K562 (cell line): ENCODE data around the gene CEP128.

Experiments used
- CTCF ChIP-seq, 3 experiments: IDR thresholded peaks in 2 of 3; conservative IDR thresholded peaks in 1 of 3; 2 replicates each; pipeline ENCODE4 v1.5.1; 2011 to 2012; ENCODE audit warnings: low read length in 3 of 3, mild to moderate bottlenecking in 3 of 3, control low read depth in 2 of 3, improper control_type of control experiment in 1 of 3, inconsistent platforms in 1 of 3, low read depth in 1 of 3, mixed read lengths in 1 of 3, moderate library complexity in 1 of 3; ENCODE audit not compliant: insufficient read depth in 2 of 3
- DMBX1 ChIP-seq: fragments of 250-450 bp; sonication (Bioruptor Pico); IDR thresholded peaks from 2 replicates; pipeline ENCODE4 v1.8.0; 2022; ENCODE audit warnings: inconsistent platforms, mild to moderate bottlenecking, moderate library complexity, borderline replicate concordance
- JUN ChIP-seq, 2 experiments: sonication (generic) in 1 of 2; formaldehyde crosslinking in 1 of 2; IDR thresholded peaks; 2 replicates each; pipeline versions ENCODE4 v1.6.1 to v1.8.0; 2012 to 2022; ENCODE audit warnings: borderline replicate concordance in 2 of 2, mild to moderate bottlenecking in 2 of 2, improper control_type of control experiment in 1 of 2, low read depth in 1 of 2, low read length in 1 of 2, missing genetic modification reagents in 1 of 2
- MAFK ChIP-seq: IDR thresholded peaks from 2 replicates; pipeline ENCODE4 v1.6.1; 2011; ENCODE audit warnings: low read length, improper control_type of control experiment
- SAFB2 ChIP-seq: fragments of 200-400 bp; formaldehyde crosslinking; IDR thresholded peaks from 2 replicates; pipeline ENCODE4 v1.6.1; 2018; ENCODE audit warnings: borderline replicate concordance, low read length, low read depth, moderate library complexity; ENCODE audit not compliant: severe bottlenecking
- U2AF1 ChIP-seq: fragments of 200-400 bp; formaldehyde crosslinking; optimal IDR thresholded peaks from 2 replicates; pipeline ENCODE3; 2017; ENCODE audit warnings: mild to moderate bottlenecking, low read depth, low read length, moderate library complexity
- U2AF2 ChIP-seq: fragments of 200-400 bp; formaldehyde crosslinking; optimal IDR thresholded peaks from 2 replicates; pipeline ENCODE3; 2017; ENCODE audit warnings: low read depth, mild to moderate bottlenecking, low read length
- ZNF184 ChIP-seq: sonication (generic); formaldehyde crosslinking; IDR thresholded peaks from 2 replicates; pipeline ENCODE4 v1.5.0; 2020; ENCODE audit warnings: missing genetic modification reagents
- ZNF384 ChIP-seq: IDR thresholded peaks from 2 replicates; pipeline ENCODE4 v1.6.1; 2012; ENCODE audit warnings: low read depth, low read length, improper control_type of control experiment
- TF ChIP-seq, protein P1 (sequence below): fragments of 150-350 bp; conservative IDR thresholded peaks from 2 replicates; pipeline ENCODE4 v1.6.1; 2014; ENCODE audit warnings: low read length

GRCh38 chr14:80669426-80669825 is 272.1 kb downstream of the CEP128 start:
- TF ChIP-seq DMBX1 (CRISPR knock-in tag) (no peak), U2AF2 (no peak), JUN (IDR thresholded peaks at IDR 0.05; ENCODE audit: borderline replicate concordance, low read depth, low read length) (no peak), JUN (CRISPR knock-in tag; IDR thresholded peaks at IDR 0.05; ENCODE audit: borderline replicate concordance) (no peak), CTCF (IDR thresholded peaks at IDR 0.05 in 2 of 3, conservative IDR thresholded peaks at IDR 0.05 in 1 of 3; ENCODE audit: insufficient read depth in 2 of 3, low read depth in 1 of 3, low read length in 3 of 3) (no peak), ZNF184 (CRISPR knock-in tag) (no peak), MAFK (no peak), ZNF384 (no peak), U2AF1 (no peak), SAFB2 (no peak)
- TF ChIP-seq, protein P1, sequence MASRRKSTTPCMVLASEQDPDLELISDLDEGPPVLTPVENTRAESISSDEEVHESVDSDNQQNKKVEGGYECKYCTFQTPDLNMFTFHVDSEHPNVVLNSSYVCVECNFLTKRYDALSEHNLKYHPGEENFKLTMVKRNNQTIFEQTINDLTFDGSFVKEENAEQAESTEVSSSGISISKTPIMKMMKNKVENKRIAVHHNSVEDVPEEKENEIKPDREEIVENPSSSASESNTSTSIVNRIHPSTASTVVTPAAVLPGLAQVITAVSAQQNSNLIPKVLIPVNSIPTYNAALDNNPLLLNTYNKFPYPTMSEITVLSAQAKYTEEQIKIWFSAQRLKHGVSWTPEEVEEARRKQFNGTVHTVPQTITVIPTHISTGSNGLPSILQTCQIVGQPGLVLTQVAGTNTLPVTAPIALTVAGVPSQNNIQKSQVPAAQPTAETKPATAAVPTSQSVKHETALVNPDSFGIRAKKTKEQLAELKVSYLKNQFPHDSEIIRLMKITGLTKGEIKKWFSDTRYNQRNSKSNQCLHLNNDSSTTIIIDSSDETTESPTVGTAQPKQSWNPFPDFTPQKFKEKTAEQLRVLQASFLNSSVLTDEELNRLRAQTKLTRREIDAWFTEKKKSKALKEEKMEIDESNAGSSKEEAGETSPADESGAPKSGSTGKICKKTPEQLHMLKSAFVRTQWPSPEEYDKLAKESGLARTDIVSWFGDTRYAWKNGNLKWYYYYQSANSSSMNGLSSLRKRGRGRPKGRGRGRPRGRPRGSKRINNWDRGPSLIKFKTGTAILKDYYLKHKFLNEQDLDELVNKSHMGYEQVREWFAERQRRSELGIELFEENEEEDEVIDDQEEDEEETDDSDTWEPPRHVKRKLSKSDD = no peak
